Activated CD4-positive, alpha-beta T cell treated with anti-CD3 and anti-CD28 coated beads, Interleukin-2, amount 10 ng/mL, durations not matched to agents 7 days and 5 days (primary cell): ENCODE data around the gene METTL5. TPM values are rescaled to one million over a fixed set of nuclear protein-coding genes. Genes with fewer than 3 reads are reported as not detected.
"Not testable (repeated sequence)": the region's sequence is repeated elsewhere in the genome, so short reads cannot be mapped to it uniquely, and the experiment has no call there.

Experiments
- CTCF ChIA-PET: fragments of 350-600 bp; sonication (Branson Sonifier 250); formaldehyde crosslinking; loops from one replicate; lab custom pipeline; 2021; ENCODE audit warnings: antibody characterized with exemption; lab: Charles Lee
- POLR2A ChIA-PET: fragments of 350-600 bp; sonication (Branson Sonifier 250); formaldehyde crosslinking; loops from one replicate; lab custom pipeline; 2021; ENCODE audit warnings: antibody characterized with exemption; lab: Charles Lee
- DNase-seq: peaks from one replicate; pipeline ENCODE4 v3.0.0-alpha.2; 2020
- H3K27ac Mint-ChIP-seq: one replicate; pipeline ENCODE4 v1.8.0; 2021; ENCODE audit warnings: mild to moderate bottlenecking, moderate library complexity, mixed read lengths
- H3K27me3 Mint-ChIP-seq: one replicate; pipeline ENCODE4 v1.8.0; 2021; ENCODE audit warnings: mixed read lengths
- H3K36me3 Mint-ChIP-seq: one replicate; pipeline ENCODE4 v1.8.0; 2021; ENCODE audit warnings: low read depth, mixed read lengths
- H3K4me1 Mint-ChIP-seq: one replicate; pipeline ENCODE4 v1.8.0; 2021; ENCODE audit warnings: mixed read lengths
- H3K4me3 Mint-ChIP-seq: one replicate; pipeline ENCODE4 v1.8.0; 2021; ENCODE audit warnings: mild to moderate bottlenecking, moderate library complexity, mixed read lengths
- H3K9me3 Mint-ChIP-seq: one replicate; pipeline ENCODE4 v1.8.0; 2021; ENCODE audit warnings: mixed read lengths
- total RNA-seq, 2 experiments: library from RNA; stranded (reverse); gene quantifications; one replicate each; pipeline ENCODE4 v1.2.3, GENCODE V29; 2021

Gene METTL5
- total RNA-seq, result 10 to 100 TPM; 53.3 to 61.6 TPM

GRCh38 chr2:169824373-169825333, at the start of gene METTL5:
Gene METTL5 (minus strand): TSS chr2:169824905. CDS start chr2:169824597, 308 bp downstream.
- peaks cover 55% of the 10 kb centered on the region for H3K4me1 Mint-ChIP-seq
- POLR2A ChIA-PET, result interaction anchor here (0.6 kb wide), 2 partner anchors 10 to 98 kb away, joined by 3 to 5 read pairs; no protein-coding TSS in a partner anchor

GRCh38 chr2:169871994-169872393, 47.3 kb upstream of the METTL5 start:
- Mint-ChIP-seq H3K4me1 (peaks cover 4% of the 10 kb centered on the region), H3K9me3 (no peaks in the 10 kb centered on the region), H3K4me3 (no peak overlapping the region), H3K27me3 (no peaks in the 10 kb centered on the region), H3K36me3 (peaks cover 4% of the 10 kb centered on the region), H3K27ac (no peak overlapping the region)
- no peak for DNase-seq
- ChIA-PET CTCF (no interaction called here), POLR2A (no interaction called here)

More at GRCh38 chr2:169824373-169825333, at the start of gene METTL5:
- peak; percentile 78 for DNase-seq
- H3K9me3 Mint-ChIP-seq, result no peaks in the 10 kb centered on the region
- no peaks in the 10 kb centered on the region for H3K27me3 Mint-ChIP-seq
- peak within 1 kb of the TSS; percentile 81 for H3K4me3 Mint-ChIP-seq
- peaks cover 17% of the 10 kb centered on the region for H3K36me3 Mint-ChIP-seq
- peak within 1 kb of the TSS; percentile 91 for H3K27ac Mint-ChIP-seq
- CTCF ChIA-PET, result interaction anchor here (0.7 to 3.6 kb wide), 15 partner anchors 9 to 184 kb away, joined by 3 to 23 read pairs (median 5); partner anchors contain the start of gene SSB

- H3K36me3 Mint-ChIP-seq, H3K4me1 Mint-ChIP-seq, H3K9me3 Mint-ChIP-seq, POLR2A ChIA-PET, H3K27ac Mint-ChIP-seq, H3K27me3 Mint-ChIP-seq, H3K4me3 Mint-ChIP-seq, DNase-seq: not testable (repeated sequence)
- CTCF ChIA-PET, result interaction anchor here (0.6 kb wide), 1 partner anchor 42 kb away, joined by 3 read pairs; no protein-coding TSS in a partner anchor
These were observed 46.7 kb upstream of the METTL5 start for GRCh38 chr2:169871369-169871768.

GRCh38 chr2:169868951-169869350, 44.2 kb upstream of the METTL5 start:
- H3K27ac Mint-ChIP-seq, result no peak overlapping the region
- CTCF ChIA-PET, result no interaction called here
- DNase-seq, result no peak
- no peak overlapping the region for H3K4me3 Mint-ChIP-seq
- no peaks in the 10 kb centered on the region for H3K36me3 Mint-ChIP-seq
- H3K9me3 Mint-ChIP-seq, result no peaks in the 10 kb centered on the region
- POLR2A ChIA-PET, result no interaction called here
- H3K27me3 Mint-ChIP-seq, result no peaks in the 10 kb centered on the region
- H3K4me1 Mint-ChIP-seq, result peaks cover 4% of the 10 kb centered on the region

- ChIA-PET POLR2A (no interaction called here), CTCF (no interaction called here)
- peaks cover 4% of the 10 kb centered on the region for H3K4me1 Mint-ChIP-seq
- DNase-seq, result no peak
- H3K4me3 Mint-ChIP-seq, result no peak overlapping the region
- H3K27ac Mint-ChIP-seq, result no peak overlapping the region
- no peaks in the 10 kb centered on the region for H3K9me3 Mint-ChIP-seq
- H3K36me3 Mint-ChIP-seq, result no peaks in the 10 kb centered on the region
- no peaks in the 10 kb centered on the region for H3K27me3 Mint-ChIP-seq
These were observed 42.9 kb upstream of the METTL5 start for GRCh38 chr2:169867579-169867978.

GRCh38 chr2:169866230-169866629, 41.5 kb upstream of the METTL5 start:
- H3K4me3 Mint-ChIP-seq, CTCF ChIA-PET, DNase-seq, H3K9me3 Mint-ChIP-seq, H3K36me3 Mint-ChIP-seq, POLR2A ChIA-PET, H3K27me3 Mint-ChIP-seq, H3K4me1 Mint-ChIP-seq, H3K27ac Mint-ChIP-seq: not testable (repeated sequence)

DNA sequence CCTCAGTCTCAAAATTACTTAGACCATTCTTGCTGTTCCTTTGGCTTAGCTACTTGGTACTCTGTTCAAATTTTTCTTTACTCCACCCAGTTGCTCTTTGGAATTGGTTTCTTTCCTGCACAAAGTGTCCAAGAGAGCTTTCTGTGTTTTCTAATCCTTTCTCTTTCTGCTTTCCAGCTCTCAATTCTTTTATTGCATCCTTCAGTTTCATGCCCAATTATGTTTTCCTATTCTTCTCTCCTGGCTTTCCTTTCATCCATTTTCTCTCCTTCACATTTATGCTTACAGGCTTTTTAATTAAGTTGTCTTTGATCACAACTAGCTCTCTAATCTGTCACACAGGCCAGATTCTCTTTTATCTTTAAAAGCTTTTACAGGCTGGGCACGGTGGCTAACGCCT, 40.8 kb upstream of the METTL5 start:
- Mint-ChIP-seq H3K27ac (no peak overlapping the region), H3K9me3 (no peaks in the 10 kb centered on the region), H3K4me1 (peaks cover 4% of the 10 kb centered on the region), H3K4me3 (no peak overlapping the region), H3K27me3 (no peaks in the 10 kb centered on the region), H3K36me3 (no peaks in the 10 kb centered on the region)
- DNase-seq, result no peak
- CTCF ChIA-PET, result interaction anchor here (0.6 kb wide), 1 partner anchor 419 kb away, joined by 3 read pairs; no protein-coding TSS in a partner anchor
- POLR2A ChIA-PET, result no interaction called here

GRCh38 chr2:169862816-169863215, 38.1 kb upstream of the METTL5 start:
- Mint-ChIP-seq H3K9me3 (no peaks in the 10 kb centered on the region), H3K27me3 (no peaks in the 10 kb centered on the region), H3K4me3 (no peak overlapping the region), H3K36me3 (peaks cover 1% of the 10 kb centered on the region), H3K4me1 (no peaks in the 10 kb centered on the region), H3K27ac (no peak overlapping the region)
- no peak for DNase-seq
- CTCF ChIA-PET, result interaction anchor here (1.8 kb wide), 1 partner anchor 15 kb away, joined by 6 read pairs; no protein-coding TSS in a partner anchor
- POLR2A ChIA-PET, result no interaction called here

DNA sequence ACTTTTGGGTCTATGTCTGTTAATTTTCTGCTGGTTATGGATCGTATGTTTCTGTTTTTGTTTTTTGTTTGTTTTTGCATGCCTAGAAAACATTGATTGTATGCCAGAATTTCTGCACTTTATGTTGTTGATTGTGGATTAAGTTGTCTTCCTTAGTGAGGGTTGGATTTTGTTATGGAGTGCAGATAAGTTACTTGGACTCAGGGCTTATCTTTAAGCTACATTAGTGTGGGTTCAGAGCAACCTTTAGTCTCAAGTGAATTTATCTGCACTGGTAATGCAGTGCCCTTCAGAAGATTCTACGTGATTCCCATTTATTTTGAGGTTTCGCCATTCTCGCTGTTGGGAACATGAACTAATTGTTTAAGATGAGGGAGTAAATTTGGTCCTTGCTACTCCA, 35.4 kb upstream of the METTL5 start:
- Mint-ChIP-seq H3K27ac (no peak overlapping the region), H3K27me3 (no peaks in the 10 kb centered on the region), H3K4me3 (no peak overlapping the region), H3K9me3 (no peaks in the 10 kb centered on the region), H3K36me3 (peaks cover 1% of the 10 kb centered on the region), H3K4me1 (no peaks in the 10 kb centered on the region)
- CTCF ChIA-PET, result no interaction called here
- no peak for DNase-seq
- POLR2A ChIA-PET, result no interaction called here

GRCh38 chr2:169859423-169859822, 34.7 kb upstream of the METTL5 start:
- CTCF ChIA-PET, result no interaction called here
- no peak overlapping the region for H3K27ac Mint-ChIP-seq
- DNase-seq, result no peak
- H3K9me3 Mint-ChIP-seq, result peaks cover 2% of the 10 kb centered on the region
- POLR2A ChIA-PET, result interaction anchor here (0.6 kb wide), 1 partner anchor 957 kb away, joined by 3 read pairs; no protein-coding TSS in a partner anchor
- no peaks in the 10 kb centered on the region for H3K4me1 Mint-ChIP-seq
- no peak overlapping the region for H3K4me3 Mint-ChIP-seq
- H3K36me3 Mint-ChIP-seq, result peaks cover 1% of the 10 kb centered on the region
- no peaks in the 10 kb centered on the region for H3K27me3 Mint-ChIP-seq

GRCh38 chr2:169855281-169856258, 30.9 kb upstream of the METTL5 start:
- H3K4me3 Mint-ChIP-seq, H3K4me1 Mint-ChIP-seq, H3K27me3 Mint-ChIP-seq, H3K27ac Mint-ChIP-seq, DNase-seq, CTCF ChIA-PET, POLR2A ChIA-PET, H3K9me3 Mint-ChIP-seq: not testable (repeated sequence)
- peaks cover 14% of the 10 kb centered on the region for H3K36me3 Mint-ChIP-seq

GRCh38 chr2:169853041-169853668, 28.4 kb upstream of the METTL5 start:
- no peak for DNase-seq
- H3K4me3 Mint-ChIP-seq, result no peak overlapping the region
- H3K27ac Mint-ChIP-seq, result no peak overlapping the region
- CTCF ChIA-PET, result interaction anchor here (0.7 kb wide), 1 partner anchor 10 kb away, joined by 3 read pairs; no protein-coding TSS in a partner anchor
- POLR2A ChIA-PET, result no interaction called here
- H3K9me3 Mint-ChIP-seq, result peaks cover 10% of the 10 kb centered on the region
- no peaks in the 10 kb centered on the region for H3K27me3 Mint-ChIP-seq
- H3K4me1 Mint-ChIP-seq, result peaks cover 6% of the 10 kb centered on the region
- H3K36me3 Mint-ChIP-seq, result peaks cover 31% of the 10 kb centered on the region
